AG10803 (cell line): Measurements from ENCODE around the gene ACAN.

Source experiments
- DNase-seq: peaks from one replicate; pipeline ENCODE4 v3.0.0; 2010; ENCODE audit warnings: low read depth
- H3K4me3 ChIP-seq: 2 replicates; pipeline ENCODE4 v1.5.1; 2011; ENCODE audit warnings: mild to moderate bottlenecking, low read length, control low read depth
- CTCF ChIP-seq: conservative IDR thresholded peaks from 2 replicates; pipeline ENCODE4 v1.5.1; 2011; ENCODE audit warnings: mild to moderate bottlenecking, low read length, control low read depth, inconsistent platforms

ACAN gene

GRCh38 chr15:88863412-88863811, 60.2 kb downstream of the ACAN start:
- no peak for DNase-seq
- no peak for TF ChIP-seq CTCF
- no peak overlapping the region for H3K4me3 ChIP-seq

- DNase-seq = no peak
- no peak for TF ChIP-seq CTCF
- no peak overlapping the region for H3K4me3 ChIP-seq
Observed at GRCh38 chr15:88864861-88865497, 61.7 kb downstream of the ACAN start.

GRCh38 chr15:88865498-88866099, 62.4 kb downstream of the ACAN start:
- DNase-seq = no peak
- no peak for TF ChIP-seq CTCF
- no peak overlapping the region for H3K4me3 ChIP-seq

GRCh38 chr15:88866295-88866881, 63.2 kb downstream of the ACAN start:
- no peak for TF ChIP-seq CTCF
- no peak overlapping the region for H3K4me3 ChIP-seq
- no peak for DNase-seq

- H3K4me3 ChIP-seq = no peak overlapping the region
- no peak for DNase-seq
- TF ChIP-seq CTCF = no peak
Observed at GRCh38 chr15:88871313-88871712, 68.1 kb downstream of the ACAN start.

GRCh38 chr15:88872106-88872505, 68.9 kb downstream of the ACAN start:
- DNase-seq = no peak
- TF ChIP-seq CTCF = no peak
- no peak overlapping the region for H3K4me3 ChIP-seq

- TF ChIP-seq CTCF = no peak
- no peak overlapping the region for H3K4me3 ChIP-seq
- DNase-seq = no peak
Observed at GRCh38 chr15:88872706-88873105, 69.5 kb downstream of the ACAN start.
